Ureter (tissue), 1 donor: ENCODE results near the gene METTL24. TPM values are rescaled to one million over a fixed set of nuclear protein-coding genes. Genes with fewer than 3 reads are reported as not detected.
"Not testable (repeated sequence)": the region's sequence is repeated elsewhere in the genome, so short reads cannot be mapped to it uniquely, and the experiment has no call there.

Experiments
- DNase-seq: peaks from one replicate; pipeline ENCODE4 v3.0.0-alpha.2; 2020; ENCODE audit warnings: low spot score
- total RNA-seq: library from RNA; stranded (reverse); gene quantifications from one replicate; pipeline ENCODE4 v1.2.4, GENCODE V29; 2023
- donor health status: DM: yes; HTN: yes; CAD: no.

METTL24 gene
- total RNA-seq, 1 donor from 2014 or later = 8.1 TPM

DNA sequence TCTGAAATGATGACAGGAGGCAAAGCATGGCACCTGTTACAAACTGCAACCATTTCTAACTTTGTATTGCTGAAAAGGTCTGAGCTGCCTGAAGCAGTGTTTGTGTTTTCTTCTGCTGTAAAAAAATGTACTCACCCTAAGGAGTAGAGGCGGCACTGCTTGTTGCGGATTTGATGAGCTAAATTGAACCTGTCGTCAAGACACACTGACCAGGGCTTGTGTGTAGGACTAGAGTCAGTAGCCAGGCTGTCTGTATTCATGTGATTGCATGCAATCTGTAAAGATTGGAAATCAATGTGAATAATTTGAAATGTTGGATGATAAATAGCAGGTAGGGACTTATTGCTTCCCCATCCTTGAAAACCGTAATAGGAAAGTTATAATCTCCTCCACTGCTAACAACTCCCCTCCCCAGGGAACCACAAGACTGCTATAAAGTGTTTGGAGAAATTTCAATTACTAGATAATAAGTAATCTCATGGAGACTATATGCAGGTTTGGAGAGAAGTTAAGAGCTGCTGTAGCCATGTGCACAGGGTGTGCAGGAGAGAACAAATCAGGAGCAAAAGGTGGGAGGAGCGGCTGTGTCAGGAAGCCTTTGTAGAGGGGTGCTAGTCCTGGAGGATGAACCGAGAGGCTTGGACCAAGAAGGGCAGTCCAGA lies 42.8 kb downstream of the METTL24 start:
- no peak for DNase-seq

DNA sequence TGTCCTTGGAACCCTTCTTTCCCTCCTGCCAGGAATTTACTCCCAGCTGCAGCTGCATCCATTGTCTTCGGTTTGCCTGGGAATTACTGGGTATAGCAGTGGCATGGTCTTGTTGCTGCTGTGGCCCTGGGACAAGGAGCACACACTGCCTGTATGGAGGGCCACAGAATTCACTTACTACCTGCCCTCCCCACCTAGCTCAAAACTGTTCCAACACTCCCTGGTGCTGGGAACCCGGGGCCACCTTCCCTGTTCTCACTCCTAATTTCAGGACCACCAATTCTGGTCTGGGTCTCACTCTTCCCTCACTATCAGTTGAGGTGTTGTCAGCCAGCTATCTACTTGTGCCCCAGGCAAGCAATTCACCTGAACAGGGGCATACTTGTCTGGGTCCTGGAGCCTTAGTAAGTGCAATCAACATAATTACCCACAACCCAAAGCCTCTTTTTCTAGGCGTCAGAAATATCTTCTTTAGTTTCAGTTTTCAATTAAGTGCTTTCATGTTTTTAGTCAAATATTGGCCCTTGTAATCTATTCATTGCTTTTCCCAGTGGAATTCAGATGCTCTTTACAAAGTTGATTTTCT lies 47.2 kb downstream of the METTL24 start:
- DNase-seq = no peak

DNA sequence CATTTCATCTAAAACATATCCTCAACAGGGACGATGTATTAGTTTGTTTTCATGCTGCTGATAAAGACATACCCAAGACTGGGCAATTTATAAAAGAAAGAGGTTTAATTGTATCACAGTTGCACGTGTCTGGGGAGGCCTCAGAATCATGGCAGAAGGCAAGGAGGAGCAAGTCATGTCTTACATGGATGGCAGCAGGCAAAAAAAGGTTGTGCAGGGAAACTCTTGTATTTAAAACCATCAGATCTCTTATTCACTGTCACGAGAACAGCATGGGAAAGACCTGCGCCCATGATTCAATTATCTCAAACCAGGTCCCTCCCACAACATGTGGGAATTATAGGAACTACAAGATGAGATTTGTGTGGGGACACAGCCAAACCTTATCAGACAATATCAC lies 48.7 kb downstream of the METTL24 start:
- DNase-seq = not testable (repeated sequence)

DNA sequence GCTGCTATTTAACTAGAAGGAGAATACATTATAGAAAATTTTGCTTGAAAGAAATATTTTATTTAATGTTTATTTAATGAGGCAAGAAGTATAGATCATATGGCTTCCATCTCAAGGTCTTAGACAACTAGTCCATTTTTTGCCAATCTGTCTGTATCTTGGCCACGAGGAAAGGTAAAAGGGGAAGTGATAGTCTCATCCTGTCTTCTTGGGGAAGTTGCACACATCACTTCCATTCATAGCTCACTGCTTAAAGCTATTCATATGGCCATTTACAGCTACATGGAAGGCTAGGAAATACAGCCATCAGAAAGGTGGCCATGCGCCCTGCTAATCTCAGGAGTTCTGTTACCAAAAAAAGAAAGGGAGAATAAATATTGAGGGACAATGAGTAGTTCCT lies 50.8 kb downstream of the METTL24 start:
- DNase-seq = no peak

DNA sequence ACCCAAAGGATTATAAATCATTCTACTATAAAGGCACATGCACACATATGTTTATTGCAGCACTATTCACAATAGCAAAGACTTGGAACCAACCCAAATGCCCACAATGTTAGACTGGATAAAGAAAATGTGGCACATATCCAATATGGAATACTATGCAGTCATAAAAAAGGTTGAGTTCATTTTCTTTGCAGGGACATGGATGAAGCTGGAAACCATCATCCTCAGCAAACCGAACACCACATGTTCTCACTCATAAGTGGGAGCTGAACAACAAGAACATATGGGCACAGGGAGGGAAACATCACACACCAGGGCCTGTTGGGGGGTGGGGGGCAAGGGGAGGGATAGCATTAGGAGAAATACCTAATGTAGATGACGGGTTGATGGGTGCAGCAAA lies 52.3 kb downstream of the METTL24 start:
- not testable (repeated sequence) for DNase-seq

DNA sequence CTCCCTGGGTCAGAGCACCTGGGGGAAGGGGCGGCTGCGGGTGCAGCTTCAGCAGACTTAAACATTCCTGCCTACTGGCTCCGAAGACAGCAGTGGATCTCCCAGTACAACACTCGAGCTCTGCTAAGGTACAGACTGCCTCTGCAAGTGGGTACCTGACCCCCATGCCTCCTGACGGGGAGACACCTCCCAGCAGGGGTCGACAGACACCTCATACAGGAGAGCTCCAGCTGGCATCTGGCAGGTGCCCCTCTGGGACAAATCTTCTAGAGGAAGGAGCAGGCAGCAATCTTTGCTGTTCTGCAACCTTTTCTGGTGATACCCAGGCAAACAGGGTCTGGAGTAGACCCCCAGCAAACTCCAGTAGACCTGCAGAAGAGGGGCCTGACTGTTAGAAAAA lies 54.5 kb downstream of the METTL24 start:
- DNase-seq = not testable (repeated sequence)

DNA sequence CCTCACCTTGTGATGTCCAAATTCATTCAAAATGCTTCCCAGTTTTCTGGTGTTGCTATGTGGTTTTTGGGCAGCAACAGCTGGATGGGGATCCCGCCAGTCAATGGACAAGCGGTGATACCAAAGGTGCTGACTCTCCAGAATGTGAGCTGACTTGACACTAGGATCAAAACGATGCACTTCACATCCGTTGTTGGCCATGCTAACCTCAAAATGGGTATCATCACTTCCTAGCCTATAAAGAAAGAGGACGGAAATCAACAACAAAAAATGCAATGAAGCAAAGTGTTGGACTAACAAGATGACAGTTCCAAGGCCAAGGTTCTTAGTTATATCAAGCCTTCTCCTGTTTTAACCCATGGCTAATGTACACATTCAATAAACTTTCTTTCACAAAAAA lies 59.2 kb downstream of the METTL24 start:
- DNase-seq = no peak

DNA sequence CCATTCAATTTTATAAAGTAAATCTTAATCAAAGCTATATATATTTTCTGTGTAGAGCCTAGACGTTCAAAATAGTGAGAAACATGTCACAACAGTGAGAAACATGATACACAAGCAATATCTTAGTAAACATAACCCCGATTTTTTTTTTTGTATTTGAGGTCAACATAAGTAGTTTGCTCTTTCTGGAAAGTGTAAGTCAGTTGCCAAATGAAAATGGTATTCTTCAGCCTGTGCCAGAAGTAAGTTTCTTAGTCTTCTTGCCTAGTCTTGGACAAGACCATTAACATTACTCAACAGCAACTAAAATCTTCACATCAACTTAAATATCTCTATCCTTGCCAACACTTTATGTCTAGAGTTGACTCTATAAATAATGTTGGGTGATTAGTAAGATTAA lies 59.7 kb downstream of the METTL24 start:
- DNase-seq = no peak

DNA sequence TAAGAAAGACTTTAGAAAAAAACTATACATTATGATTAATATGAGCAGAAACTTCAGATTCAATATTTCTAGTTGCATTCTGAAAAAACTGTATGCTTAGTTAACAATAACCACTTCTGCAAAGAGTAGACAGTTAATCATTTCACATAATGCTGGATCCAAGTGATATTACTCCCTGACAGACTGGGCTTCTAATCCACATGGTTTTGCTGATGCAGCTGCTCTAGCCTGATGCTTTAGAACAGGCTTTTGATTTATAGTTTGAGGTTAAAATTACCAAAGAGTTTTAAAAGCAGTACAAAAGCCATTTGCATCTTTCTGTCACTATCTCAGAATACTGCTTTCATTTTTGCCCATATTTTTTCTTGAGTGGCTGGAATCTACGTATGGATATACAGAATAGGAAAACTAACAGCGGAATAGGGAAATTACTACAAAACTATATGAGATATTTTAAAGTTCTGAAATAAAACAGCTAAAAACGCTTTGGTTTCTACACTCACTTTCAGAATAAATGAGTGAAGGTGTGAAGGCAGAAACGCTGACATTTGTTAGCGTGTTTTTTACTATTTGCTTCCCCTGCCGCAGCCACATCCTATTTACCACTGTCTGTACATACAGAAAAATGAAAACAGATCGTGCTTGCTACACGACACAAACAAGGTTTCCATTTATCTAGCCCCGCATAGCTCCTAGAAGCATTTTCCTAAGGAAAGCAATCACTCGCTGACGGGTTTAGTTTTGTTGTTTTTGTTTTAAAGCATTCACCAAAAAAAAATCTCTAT lies 61.7 kb downstream of the METTL24 start:
- DNase-seq = no peak

DNA sequence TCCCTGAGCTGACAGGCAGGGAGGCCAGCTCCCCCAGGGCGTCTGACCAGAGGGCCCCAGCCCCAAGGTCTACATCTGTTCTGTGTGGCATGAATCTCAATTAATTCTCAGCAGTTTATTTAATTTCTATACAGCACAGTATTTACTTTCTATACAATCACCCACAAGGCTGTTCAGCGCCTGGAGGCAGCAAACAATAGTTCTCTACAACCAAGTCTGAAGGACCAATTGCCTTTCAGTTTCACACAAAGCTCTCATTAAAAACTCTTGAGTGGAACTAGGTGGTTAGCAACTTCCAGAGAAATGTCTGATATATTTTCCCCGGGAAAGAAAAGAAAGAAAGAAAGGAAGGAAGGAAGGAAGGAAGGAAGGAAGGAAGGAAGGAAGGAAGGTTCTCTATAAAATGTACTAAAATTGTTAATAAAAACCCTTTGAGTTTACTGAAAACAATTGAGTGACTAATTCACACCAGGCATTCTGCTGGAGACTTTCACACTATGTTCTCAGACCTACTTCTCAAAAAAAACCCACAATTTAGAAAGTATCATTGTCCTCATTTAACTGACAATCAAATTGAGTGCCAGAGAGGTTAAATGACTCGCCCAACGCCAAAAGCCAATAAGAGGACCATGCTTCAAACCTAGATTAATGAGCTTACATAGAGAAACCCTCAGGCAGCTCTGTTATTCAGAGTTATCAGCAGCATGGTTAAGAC lies 62.5 kb downstream of the METTL24 start:
- DNase-seq = no peak

DNA sequence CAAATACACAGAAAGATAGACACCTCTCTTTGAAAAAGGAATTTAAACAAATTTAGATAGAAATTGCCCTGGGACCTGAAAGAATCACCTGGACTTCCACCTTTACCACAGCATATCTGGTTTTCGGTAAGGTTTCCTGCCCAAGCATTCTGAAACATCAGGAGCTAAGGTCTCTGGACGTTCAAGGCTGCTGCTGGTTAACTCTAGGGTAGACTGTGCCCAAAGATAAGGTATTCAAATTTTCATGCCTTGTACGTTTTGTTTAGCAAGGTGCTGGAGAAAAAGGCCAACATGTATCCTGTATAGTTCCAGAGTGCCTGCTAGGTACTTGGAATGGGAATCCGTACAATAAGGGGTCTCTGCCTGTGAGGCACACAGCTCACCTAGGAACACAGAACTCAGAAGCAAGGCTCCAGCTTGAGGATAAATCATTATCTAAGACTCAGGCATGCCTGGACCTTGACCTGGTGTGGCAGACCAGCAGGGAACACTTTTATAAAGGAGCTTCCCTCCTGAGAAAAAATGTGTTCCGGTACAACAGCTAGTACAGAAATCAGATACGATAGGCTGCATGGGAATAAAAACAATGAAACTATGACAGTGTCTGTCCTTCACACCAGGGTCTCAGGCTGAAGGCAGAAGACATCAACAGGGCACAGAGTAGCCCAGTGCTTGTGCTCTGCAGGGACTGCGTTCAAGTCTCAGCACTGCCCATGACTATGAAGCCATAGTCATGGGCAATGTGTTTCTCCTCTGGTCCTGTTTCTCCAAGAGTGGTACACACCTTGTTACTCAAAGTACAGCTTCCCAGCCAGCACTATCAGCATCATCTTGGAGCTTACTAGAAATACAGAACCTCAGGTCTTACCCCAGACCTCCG lies 70.4 kb downstream of the METTL24 start:
- no peak for DNase-seq

DNA sequence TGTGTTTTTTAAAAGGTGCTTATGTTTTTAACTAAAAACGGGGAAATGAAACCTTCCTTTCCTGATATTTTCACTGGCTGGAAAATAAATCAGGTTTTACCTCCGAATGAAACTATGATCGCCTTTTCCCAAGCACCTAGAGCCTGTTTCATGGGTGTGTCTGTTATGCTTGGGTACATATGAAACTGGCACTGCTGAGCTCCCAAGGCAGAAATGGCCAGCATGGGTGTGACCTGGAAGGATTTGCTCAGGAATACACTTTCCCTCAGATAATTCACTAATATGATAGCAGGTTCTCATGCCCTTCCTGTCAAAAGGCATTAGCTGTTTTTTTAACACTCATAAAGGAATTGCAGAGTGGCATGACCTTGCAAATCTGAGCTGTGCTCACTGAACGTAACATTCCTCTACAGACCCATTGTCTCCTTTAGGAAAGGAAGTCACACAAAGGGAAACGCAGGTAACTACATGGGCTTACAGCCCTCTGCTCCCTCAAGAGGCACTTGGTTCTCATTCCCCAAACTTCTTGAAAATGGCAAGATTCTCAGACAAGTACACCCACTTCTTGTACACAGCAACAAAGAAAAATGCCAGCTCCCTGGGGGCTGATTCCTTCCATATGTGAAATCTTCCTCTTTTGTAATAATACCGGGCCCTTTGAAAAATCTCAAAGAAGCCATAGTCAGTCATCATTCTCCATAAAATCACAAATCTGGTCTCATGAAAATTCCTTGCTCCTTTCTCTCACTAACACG lies 72.7 kb downstream of the METTL24 start:
- no peak for DNase-seq

DNA sequence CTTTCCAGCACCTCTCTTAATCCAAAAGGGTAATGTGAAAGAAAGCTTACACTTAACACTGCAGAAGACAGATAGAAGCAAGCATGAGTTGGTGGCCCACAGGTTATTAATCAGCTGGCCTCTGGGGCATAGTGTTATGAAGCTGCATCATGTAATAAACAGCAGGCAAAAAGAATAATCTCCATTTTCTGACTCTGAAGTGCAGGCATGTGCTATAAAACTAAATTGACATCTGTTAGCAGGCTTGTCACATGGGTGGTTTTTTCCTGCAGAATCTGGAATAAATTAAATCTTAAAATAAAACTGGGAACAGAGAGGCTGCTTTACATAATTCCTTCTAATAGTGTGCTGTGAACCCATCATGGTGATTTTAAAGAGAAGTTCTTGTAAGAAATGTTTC lies 73.3 kb downstream of the METTL24 start:
- DNase-seq = no peak

DNA sequence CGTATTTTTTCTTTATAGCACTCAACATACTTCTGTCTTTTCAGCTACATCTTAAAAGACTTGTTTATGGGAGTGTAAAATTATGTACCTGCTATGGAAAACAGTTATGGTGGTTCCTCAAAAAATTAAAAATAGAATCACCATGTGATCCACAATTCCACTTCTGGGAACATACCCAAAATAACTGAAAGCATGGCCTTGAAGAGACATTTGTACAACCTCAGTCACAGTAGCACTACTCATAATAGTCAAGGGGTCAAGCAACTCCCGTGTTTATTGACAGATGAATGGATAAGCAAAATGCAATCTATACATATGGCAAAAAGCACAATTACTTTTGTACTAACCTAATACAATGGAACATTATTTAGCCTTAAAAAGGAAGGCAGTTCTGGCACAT lies 74.5 kb downstream of the METTL24 start:
- no peak for DNase-seq

DNA sequence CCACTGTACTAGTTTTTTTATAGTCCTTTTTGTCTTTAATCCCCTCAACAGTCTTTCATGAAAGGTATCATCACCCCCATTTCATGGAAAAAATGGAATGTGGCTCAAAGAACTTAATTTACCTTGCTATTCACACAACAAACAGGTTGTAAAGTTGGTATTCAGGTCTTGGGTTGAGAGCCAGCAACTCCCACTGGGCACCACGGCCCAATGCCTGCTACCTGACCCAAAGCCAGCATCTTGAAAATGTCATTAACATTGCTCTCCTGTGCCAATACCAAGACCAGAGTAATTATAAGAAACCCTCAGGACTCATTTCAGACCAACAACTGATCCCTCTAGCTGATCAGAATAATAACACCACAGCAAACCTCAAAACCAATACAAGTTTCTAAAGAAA lies 75.7 kb downstream of the METTL24 start:
- DNase-seq = no peak

DNA sequence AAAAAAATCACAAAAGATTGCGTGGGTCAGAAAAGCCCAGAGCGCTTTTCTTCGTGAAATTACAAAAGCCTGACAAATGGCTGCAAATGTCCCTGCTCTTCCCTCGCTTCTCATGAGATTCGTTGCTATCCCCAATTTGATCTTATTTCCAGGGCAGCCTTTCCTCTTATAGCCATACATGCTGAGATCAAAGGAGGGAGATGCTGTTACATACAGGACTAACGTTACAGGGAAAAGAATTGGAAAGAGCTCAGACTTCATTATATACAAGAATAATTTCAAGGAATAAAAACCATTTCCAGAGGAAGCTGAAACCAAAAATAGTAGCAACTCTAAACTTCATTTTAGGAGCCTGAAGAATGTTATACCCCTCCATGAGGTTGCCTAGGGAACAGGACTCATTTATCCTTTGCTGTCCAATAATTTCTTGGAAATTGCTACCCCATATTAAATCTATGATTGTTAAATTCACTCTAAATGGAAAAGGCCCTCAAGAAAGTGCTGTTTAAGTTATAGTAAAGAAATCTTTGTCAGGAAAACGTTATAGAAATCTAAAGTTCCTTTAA lies 81.0 kb downstream of the METTL24 start:
- DNase-seq = no peak

DNA sequence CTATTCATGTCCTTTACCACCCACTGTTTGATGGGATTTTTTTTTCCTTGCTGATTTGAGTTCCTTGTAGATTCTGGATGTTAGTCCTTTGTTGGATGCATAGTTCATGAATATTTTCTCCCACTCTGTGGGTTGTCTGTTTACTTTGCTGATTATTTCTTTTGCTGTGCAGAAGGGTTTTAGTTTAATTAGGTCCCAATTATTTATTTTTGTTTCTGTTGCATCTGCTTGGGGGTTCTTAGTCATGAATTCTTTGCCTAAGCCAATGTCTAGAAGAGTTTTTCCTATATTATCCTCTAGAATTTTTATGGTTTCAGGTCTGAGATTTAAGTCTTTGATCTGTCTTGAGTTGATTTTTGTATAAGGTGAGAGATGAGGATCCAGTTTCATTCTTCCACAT lies 85.4 kb downstream of the METTL24 start:
- DNase-seq = not testable (repeated sequence)

DNA sequence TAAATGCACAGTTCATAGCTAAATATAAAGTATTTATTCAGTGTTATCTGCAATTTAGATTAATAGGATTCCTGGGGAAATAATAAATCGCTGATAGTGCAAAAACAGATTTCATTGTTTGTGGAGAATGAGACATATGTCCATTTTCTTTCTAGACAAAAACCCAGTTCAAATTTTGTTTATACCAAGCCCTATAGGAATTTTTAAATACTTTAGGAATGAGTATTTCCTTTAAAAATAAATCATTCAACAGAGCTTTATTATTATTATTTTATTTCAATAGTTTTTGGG lies 86.5 kb downstream of the METTL24 start:
- no peak for DNase-seq

DNA sequence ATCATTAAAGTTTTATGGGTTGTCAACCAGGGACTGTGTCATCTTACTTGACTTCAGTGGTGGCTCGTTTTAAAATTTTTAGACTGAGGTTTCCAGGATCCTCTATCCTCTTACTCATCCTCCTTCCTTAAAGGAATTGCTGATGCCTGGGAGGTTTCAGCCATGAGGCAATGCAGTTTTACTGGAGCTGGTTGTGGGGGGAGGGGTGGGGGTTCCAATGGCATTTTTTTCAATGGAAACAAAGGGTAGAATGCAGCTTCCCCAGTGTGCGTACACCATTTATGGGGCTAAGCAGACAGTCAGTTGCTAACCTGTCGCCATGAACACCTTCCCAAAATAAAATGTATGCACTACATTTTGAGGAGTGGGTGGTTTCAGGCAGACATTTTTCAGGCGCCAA lies 88.0 kb downstream of the METTL24 start:
- no peak for DNase-seq

DNA sequence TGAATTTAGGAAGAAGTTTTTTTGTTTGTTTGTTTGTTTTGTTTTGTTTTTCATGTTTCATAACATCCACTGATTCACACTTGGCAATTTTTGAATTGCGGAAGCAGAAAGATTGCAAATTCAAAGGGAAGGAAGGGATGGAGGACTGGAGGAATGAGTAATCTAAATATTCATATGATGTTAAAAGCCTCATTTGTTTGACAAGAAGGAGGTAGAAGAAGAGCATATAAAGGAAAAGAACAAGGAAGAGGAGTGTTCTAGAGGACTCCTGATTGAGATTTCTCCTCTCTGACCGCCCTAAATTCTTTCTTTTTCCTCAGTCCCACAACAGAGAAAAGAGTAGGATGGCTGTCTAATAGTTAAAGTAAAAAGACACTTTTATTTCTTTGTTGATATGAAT lies 88.5 kb downstream of the METTL24 start:
- DNase-seq = no peak

DNA sequence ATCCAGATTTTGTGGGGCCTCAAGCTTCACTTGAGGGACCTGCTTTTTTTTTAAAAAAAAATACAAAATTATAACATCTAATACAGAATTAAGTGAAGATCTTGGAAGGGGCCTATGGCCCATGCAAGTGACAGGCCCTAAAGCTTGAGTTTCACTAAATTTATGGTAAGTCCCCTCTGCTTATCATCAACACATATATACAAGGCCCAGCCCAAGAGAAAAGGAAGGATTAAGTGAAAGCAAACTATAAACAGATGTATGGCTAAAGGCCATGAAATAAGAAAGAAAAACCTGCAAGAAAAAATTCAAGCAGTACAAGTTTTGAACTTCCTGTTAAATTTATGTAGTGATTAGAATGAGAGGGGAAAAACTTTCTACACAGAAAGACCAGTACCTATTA lies 91.2 kb downstream of the METTL24 start:
- DNase-seq = no peak
